Ishikawa (cell line): ENCODE results near the gene HS2ST1.

ENCODE experiments used
- CEBPB ChIP-seq: IDR thresholded peaks from 2 replicates; pipeline ENCODE4 v1.6.1; 2012
- CREB1 ChIP-seq: IDR thresholded peaks from 2 replicates; pipeline ENCODE4 v1.6.1; 2012; ENCODE audit warnings: low read depth
- EGR1 ChIP-seq: IDR thresholded peaks from 2 replicates; pipeline ENCODE4 v1.6.1; 2012
- EP300 ChIP-seq: IDR thresholded peaks from 2 replicates; pipeline ENCODE4 v1.6.1; 2012; ENCODE audit warnings: borderline replicate concordance
- FOXM1 ChIP-seq: IDR thresholded peaks from 2 replicates; pipeline ENCODE4 v1.6.1; 2012; ENCODE audit warnings: low read depth, borderline replicate concordance
- NFIC ChIP-seq: IDR thresholded peaks from 2 replicates; pipeline ENCODE4 v1.6.1; 2012
- RAD21 ChIP-seq: IDR thresholded peaks from 2 replicates; pipeline ENCODE4 v1.6.1; 2012; ENCODE audit warnings: low read depth
- TAF1 ChIP-seq: IDR thresholded peaks from 2 replicates; pipeline ENCODE4 v1.6.1; 2012; ENCODE audit warnings: low read depth, mild to moderate bottlenecking
- TCF12 ChIP-seq: IDR thresholded peaks from 2 replicates; pipeline ENCODE4 v1.6.1; 2012; ENCODE audit warnings: low read depth
- TEAD4 ChIP-seq: IDR thresholded peaks from 2 replicates; pipeline ENCODE4 v1.6.1; 2012
- USF1 ChIP-seq: IDR thresholded peaks from 2 replicates; pipeline ENCODE4 v1.6.1; 2012
- YY1 ChIP-seq: IDR thresholded peaks from 2 replicates; pipeline ENCODE4 v1.6.1; 2012; ENCODE audit warnings: low read depth
- ZBTB7A ChIP-seq: IDR thresholded peaks from 2 replicates; pipeline ENCODE4 v1.6.1; 2012; ENCODE audit warnings: low read depth
- TF ChIP-seq, protein P1 (sequence below): IDR thresholded peaks from 2 replicates; pipeline ENCODE4 v1.6.1; 2012; ENCODE audit warnings: low read depth, mild to moderate bottlenecking
- TF ChIP-seq, protein P2 (sequence below): IDR thresholded peaks from 2 replicates; pipeline ENCODE4 v1.6.1; 2012

HS2ST1 gene

DNA sequence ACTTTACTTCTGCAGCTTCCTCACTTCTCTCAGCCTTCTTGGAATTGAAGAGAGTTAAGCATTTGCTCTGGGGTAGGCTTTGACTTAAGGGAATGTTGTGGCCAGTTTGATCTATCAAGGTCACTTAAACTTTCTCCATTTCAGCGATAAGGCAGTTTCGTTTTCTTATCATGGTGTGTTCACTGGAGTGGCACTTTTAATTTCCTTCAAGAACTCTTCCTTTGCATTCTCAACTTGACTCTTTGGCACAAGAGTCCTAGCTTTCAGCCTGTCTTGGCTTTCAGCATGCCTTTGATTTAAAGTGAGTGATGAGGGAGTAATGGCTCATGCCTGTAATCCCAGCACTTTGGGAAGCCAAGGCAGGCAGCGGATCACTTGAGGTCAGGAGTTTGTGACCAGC is 38.7 kb downstream of the HS2ST1 start:
- TF ChIP-seq FOXM1, result no peak
- TF ChIP-seq, protein P1, sequence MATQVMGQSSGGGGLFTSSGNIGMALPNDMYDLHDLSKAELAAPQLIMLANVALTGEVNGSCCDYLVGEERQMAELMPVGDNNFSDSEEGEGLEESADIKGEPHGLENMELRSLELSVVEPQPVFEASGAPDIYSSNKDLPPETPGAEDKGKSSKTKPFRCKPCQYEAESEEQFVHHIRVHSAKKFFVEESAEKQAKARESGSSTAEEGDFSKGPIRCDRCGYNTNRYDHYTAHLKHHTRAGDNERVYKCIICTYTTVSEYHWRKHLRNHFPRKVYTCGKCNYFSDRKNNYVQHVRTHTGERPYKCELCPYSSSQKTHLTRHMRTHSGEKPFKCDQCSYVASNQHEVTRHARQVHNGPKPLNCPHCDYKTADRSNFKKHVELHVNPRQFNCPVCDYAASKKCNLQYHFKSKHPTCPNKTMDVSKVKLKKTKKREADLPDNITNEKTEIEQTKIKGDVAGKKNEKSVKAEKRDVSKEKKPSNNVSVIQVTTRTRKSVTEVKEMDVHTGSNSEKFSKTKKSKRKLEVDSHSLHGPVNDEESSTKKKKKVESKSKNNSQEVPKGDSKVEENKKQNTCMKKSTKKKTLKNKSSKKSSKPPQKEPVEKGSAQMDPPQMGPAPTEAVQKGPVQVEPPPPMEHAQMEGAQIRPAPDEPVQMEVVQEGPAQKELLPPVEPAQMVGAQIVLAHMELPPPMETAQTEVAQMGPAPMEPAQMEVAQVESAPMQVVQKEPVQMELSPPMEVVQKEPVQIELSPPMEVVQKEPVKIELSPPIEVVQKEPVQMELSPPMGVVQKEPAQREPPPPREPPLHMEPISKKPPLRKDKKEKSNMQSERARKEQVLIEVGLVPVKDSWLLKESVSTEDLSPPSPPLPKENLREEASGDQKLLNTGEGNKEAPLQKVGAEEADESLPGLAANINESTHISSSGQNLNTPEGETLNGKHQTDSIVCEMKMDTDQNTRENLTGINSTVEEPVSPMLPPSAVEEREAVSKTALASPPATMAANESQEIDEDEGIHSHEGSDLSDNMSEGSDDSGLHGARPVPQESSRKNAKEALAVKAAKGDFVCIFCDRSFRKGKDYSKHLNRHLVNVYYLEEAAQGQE, result no peak
- TF ChIP-seq TAF1, result no peak
- no peak for TF ChIP-seq NFIC
- TF ChIP-seq RAD21, result no peak
- no peak for TF ChIP-seq TEAD4
- no peak for TF ChIP-seq CREB1
- TF ChIP-seq EGR1, result no peak
- no peak for TF ChIP-seq ZBTB7A
- TF ChIP-seq YY1, result no peak
- no peak for TF ChIP-seq CEBPB
- no peak for TF ChIP-seq EP300
- TF ChIP-seq, protein P2, sequence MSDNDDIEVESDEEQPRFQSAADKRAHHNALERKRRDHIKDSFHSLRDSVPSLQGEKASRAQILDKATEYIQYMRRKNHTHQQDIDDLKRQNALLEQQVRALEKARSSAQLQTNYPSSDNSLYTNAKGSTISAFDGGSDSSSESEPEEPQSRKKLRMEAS, result no peak
- TF ChIP-seq USF1, result no peak

DNA sequence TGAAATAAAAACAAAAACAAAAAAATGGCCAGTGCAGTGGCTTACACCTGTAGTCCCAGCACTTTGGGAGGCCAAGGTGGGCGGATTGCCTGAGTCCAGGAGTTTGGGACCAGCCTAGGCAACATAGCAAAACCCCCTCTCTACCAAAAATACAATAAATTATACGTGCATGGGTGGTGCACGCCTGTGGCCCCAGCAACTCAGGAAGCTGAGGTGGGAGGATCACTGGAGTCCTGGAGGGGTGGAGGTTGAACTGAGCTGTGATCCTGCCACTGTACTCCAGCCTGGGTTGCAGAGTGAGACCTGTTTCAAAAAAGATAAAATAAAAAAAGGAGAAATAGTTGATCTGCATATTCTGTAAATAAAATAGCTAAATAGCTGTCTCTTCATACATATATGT is 41.2 kb downstream of the HS2ST1 start:
- no peak for TF ChIP-seq FOXM1
- TF ChIP-seq ZBTB7A, result no peak
- TF ChIP-seq, protein P2, result no peak
- TF ChIP-seq CREB1, result no peak
- no peak for TF ChIP-seq CEBPB
- TF ChIP-seq, protein P1, result no peak
- no peak for TF ChIP-seq NFIC
- no peak for TF ChIP-seq EGR1
- no peak for TF ChIP-seq RAD21
- no peak for TF ChIP-seq USF1
- no peak for TF ChIP-seq TCF12
- TF ChIP-seq YY1, result no peak
- TF ChIP-seq TEAD4, result no peak
- no peak for TF ChIP-seq EP300
- no peak for TF ChIP-seq TAF1

GRCh38 chr1:86956221-86956620 is 41.8 kb downstream of the HS2ST1 start:
- TF ChIP-seq EP300, result no peak
- TF ChIP-seq, protein P2, result no peak
- no peak for TF ChIP-seq TEAD4
- TF ChIP-seq YY1, result no peak
- TF ChIP-seq CREB1, result no peak
- TF ChIP-seq NFIC, result no peak
- no peak for TF ChIP-seq RAD21
- no peak for TF ChIP-seq TAF1
- TF ChIP-seq, protein P1, result no peak
- no peak for TF ChIP-seq ZBTB7A
- no peak for TF ChIP-seq USF1
- TF ChIP-seq FOXM1, result no peak

DNA sequence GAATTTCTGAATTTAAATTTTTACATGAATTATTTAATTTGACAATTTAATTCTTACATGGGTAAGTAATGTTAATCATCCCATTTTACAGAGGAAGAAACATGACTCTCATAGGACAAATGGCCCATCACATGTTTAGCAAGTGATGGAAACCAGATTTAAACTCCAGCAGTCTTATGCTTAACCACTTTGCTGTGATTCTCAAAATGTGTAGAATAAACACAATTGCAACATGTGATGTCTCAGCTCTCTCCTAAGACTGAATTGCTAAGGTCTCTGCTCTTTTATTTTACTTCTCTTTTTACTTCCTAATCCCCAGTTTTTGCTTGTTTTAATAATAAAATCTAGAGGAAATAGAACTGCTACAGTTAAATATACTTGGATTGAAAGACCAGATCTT is 42.8 kb downstream of the HS2ST1 start:
- no peak for TF ChIP-seq CEBPB
